PC-3 (cell line): ENCODE data around the gene SFTPB. TPM values are rescaled to one million over a fixed set of nuclear protein-coding genes. Genes with fewer than 3 reads are reported as not detected.
"Not testable (repeated sequence)": the region's sequence is repeated elsewhere in the genome, so short reads cannot be mapped to it uniquely, and the experiment has no call there.

Source experiments
- ATAC-seq: fragments of 200-7000 bp; cut with Tn5 transposase; 2 replicates; pipeline ENCODE4 v1.9.1; 2020; ENCODE audit warnings: mild to moderate bottlenecking, moderate library complexity
- BruUV-seq: library from RNA; stranded (reverse); fragments of 400-500 nt; replicated peaks from 2 replicates; lab custom pipeline; 2021; lab: Mats Ljungman, UMichigan
- CTCF ChIA-PET: fragments of 300-600 bp; sonication (Branson Sonifier 250); formaldehyde crosslinking; loops from one replicate; lab custom pipeline; 2022; ENCODE audit warnings: antibody characterized with exemption; lab: Charles Lee
- POLR2A ChIA-PET: fragments of 300-600 bp; sonication (Branson Sonifier 250); formaldehyde crosslinking; loops from one replicate; lab custom pipeline; 2022; ENCODE audit warnings: antibody characterized with exemption; ENCODE audit not compliant: unreplicated experiment; lab: Charles Lee
- DNase-seq: peaks from one replicate; pipeline ENCODE4 v3.0.0-alpha.2; 2015
- H2AFZ ChIP-seq: fragments of 300-600 bp; sonication (generic); 2 replicates; pipeline ENCODE4 v1.6.0; 2016; ENCODE audit warnings: antibody characterized with exemption, low read length
- H3F3A ChIP-seq: fragments of 300-600 bp; sonication (generic); one replicate; pipeline ENCODE4 v1.6.0; 2017; ENCODE audit warnings: antibody characterized with exemption, low read length, control low read depth, mild to moderate bottlenecking; ENCODE audit not compliant: unreplicated experiment
- H3K27ac ChIP-seq: fragments of 300-600 bp; sonication (generic); 2 replicates; pipeline ENCODE4 v1.5.1; 2016; ENCODE audit warnings: mild to moderate bottlenecking, low read length
- H3K27me3 ChIP-seq: fragments of 300-600 bp; sonication (generic); 2 replicates; pipeline ENCODE4 v1.6.1; 2016; ENCODE audit warnings: low read length, mixed read lengths
- H3K36me3 ChIP-seq: fragments of 300-600 bp; sonication (generic); 2 replicates; pipeline ENCODE4 v1.6.1; 2016; ENCODE audit warnings: low read depth, mixed run types, low read length, mixed read lengths
- H3K4me1 ChIP-seq: fragments of 300-600 bp; sonication (generic); 2 replicates; pipeline ENCODE4 v1.5.1; 2016; ENCODE audit warnings: low read length; ENCODE audit not compliant: insufficient read depth
- H3K4me2 ChIP-seq: fragments of 300-600 bp; sonication (generic); 2 replicates; pipeline ENCODE4 v1.6.0; 2016; ENCODE audit warnings: low read length
- H3K4me3 ChIP-seq: fragments of 300-600 bp; sonication (generic); 2 replicates; pipeline ENCODE4 v1.5.1; 2016; ENCODE audit warnings: mild to moderate bottlenecking, low read length, mixed read lengths
- H3K79me2 ChIP-seq: fragments of 300-600 bp; sonication (generic); 2 replicates; pipeline ENCODE4 v1.6.1; 2017; ENCODE audit warnings: low read length, mixed read lengths
- H3K9ac ChIP-seq: fragments of 300-600 bp; sonication (generic); 2 replicates; pipeline ENCODE4 v1.6.0; 2016; ENCODE audit warnings: mild to moderate bottlenecking, low read length
- H3K9me2 ChIP-seq: fragments of 300-600 bp; sonication (generic); replicated peaks from 2 replicates; pipeline ENCODE4 v1.6.1; 2016; ENCODE audit warnings: mixed run types, low read length, mixed read lengths
- H3K9me3 ChIP-seq: fragments of 300-600 bp; sonication (generic); 2 replicates; pipeline ENCODE4 v1.6.1; 2016; ENCODE audit warnings: low read length, mixed read lengths
- H4K20me1 ChIP-seq: fragments of 300-600 bp; sonication (generic); 2 replicates; pipeline ENCODE4 v1.6.1; 2016; ENCODE audit warnings: low read length, mixed read lengths
- EZH2 ChIP-seq: fragments of 300-600 bp; sonication (generic); IDR thresholded peaks from one replicate; pipeline ENCODE4 v1.6.1; 2017; ENCODE audit warnings: antibody characterized with exemption, mild to moderate bottlenecking, low read length; ENCODE audit not compliant: unreplicated experiment
- EZH2phosphoT487 ChIP-seq: fragments of 300-600 bp; sonication (generic); IDR thresholded peaks from 2 replicates; pipeline ENCODE4 v1.6.1; 2018; ENCODE audit warnings: mild to moderate bottlenecking, antibody characterized with exemption, low read length, borderline replicate concordance
- intact Hi-C: fragments of 100-400 bp; cut with micrococcal nuclease; formaldehyde crosslinking; loops from 2 replicates; pipeline ENCODE4 v1.9.0; 2023
- total RNA-seq: library from RNA; depleted of rRNA; stranded (reverse); fragments of >200 nt; gene quantifications from 2 replicates; pipeline ENCODE4 v1.2.3, GENCODE V29; 2014
- TF ChIP-seq, protein P1 (sequence below): fragments of 300-600 bp; sonication (generic); conservative IDR thresholded peaks from 2 replicates; pipeline ENCODE4 v1.5.1; 2017; ENCODE audit warnings: antibody characterized with exemption, low read depth, mild to moderate bottlenecking, low read length

The SFTPB gene
- total RNA-seq, 1 experiment from 2014 or later, result not detected

DNA sequence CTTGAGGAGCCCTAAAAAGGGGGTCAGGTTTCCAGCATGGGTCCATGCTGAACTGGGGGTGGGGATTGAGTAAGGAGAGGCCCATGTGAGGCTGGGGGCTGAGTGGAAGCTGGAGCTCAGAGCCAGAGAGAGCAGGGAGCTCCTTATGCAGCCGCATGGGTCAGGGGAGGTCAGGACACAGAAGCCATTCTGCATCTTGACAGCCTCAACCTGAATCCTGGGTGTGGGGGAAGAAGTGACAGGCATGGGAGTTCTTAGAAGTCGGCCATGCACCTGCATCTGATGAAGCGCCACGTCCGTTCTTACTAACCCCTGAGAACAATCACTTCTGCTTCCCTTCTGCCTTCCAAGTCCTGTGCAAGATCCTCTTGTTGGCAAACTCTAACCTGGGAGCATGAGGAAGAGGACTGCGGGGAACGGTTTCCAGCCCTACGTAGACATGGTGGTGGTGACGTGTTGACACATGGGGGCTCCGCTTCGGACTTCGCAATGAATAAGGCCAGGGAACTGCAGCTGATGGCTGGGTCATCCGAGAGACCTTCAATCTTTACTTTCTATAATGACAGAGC is 48.4 kb upstream of the SFTPB start:
- peaks cover 10% of the 10 kb centered on the region; the same call in 1 of the 2 replicates for H3K4me1 ChIP-seq
- POLR2A ChIA-PET, result interaction anchor here (0.6 kb wide), 1 partner anchor 29 kb away, joined by 4 read pairs; no protein-coding TSS in a partner anchor

DNA sequence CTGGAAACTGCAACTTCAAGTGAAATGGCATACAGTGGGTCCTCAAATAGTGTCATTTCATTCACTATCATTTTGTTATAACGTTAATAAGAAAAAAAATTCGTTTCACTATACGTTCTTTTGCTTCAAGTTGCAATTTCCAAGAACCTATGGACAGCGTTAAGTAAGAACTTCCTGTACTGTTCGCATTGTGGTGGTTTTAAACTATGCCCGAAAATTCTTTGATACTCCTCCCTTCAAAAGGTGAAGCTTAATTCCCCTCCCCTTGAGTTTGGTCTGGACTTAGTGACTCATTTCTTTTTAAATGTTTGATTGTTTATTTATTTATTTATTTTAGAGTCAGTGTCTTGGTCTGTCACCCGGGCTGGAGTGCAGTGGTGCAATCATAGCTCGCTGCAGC is 46.8 kb upstream of the SFTPB start:
- BruUV-seq, result no TSS peak
- ChIA-PET CTCF (no interaction called here), POLR2A (no interaction called here)
- DNase-seq, result no peak
- no peak overlapping the region for H3K9ac ChIP-seq
- H2AFZ ChIP-seq, result no peak overlapping the region
- H3K36me3 ChIP-seq, result no peaks in the 10 kb centered on the region
- H4K20me1 ChIP-seq, result no peaks in the 10 kb centered on the region
- H3K4me2 ChIP-seq, result no peak overlapping the region
- ATAC-seq, result no peak
- H3F3A ChIP-seq, result no peaks in the 10 kb centered on the region
- no peak for TF ChIP-seq EZH2
- no peak for TF ChIP-seq EZH2phosphoT487
- TF ChIP-seq, protein P1, sequence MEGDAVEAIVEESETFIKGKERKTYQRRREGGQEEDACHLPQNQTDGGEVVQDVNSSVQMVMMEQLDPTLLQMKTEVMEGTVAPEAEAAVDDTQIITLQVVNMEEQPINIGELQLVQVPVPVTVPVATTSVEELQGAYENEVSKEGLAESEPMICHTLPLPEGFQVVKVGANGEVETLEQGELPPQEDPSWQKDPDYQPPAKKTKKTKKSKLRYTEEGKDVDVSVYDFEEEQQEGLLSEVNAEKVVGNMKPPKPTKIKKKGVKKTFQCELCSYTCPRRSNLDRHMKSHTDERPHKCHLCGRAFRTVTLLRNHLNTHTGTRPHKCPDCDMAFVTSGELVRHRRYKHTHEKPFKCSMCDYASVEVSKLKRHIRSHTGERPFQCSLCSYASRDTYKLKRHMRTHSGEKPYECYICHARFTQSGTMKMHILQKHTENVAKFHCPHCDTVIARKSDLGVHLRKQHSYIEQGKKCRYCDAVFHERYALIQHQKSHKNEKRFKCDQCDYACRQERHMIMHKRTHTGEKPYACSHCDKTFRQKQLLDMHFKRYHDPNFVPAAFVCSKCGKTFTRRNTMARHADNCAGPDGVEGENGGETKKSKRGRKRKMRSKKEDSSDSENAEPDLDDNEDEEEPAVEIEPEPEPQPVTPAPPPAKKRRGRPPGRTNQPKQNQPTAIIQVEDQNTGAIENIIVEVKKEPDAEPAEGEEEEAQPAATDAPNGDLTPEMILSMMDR, result no peak
- peaks cover 10% of the 10 kb centered on the region; the same call in 1 of the 2 replicates for H3K4me1 ChIP-seq
- no peaks in the 10 kb centered on the region for H3K79me2 ChIP-seq
- H3K27ac ChIP-seq, result no peak overlapping the region
- H3K9me3 ChIP-seq, result no peaks in the 10 kb centered on the region
- intact Hi-C loops, result no loop called here
- H3K4me3 ChIP-seq, result no peak overlapping the region
- no peaks in the 10 kb centered on the region for H3K27me3 ChIP-seq
- H3K9me2 ChIP-seq, result no peaks in the 10 kb centered on the region

More for the DNA sequence above, 48.4 kb upstream of the SFTPB start:
- no peak overlapping the region for H3K4me2 ChIP-seq
- no peaks in the 10 kb centered on the region for H4K20me1 ChIP-seq
- no TSS peak for BruUV-seq
- no peaks in the 10 kb centered on the region for H3K27me3 ChIP-seq
- TF ChIP-seq, protein P1, result no peak
- H2AFZ ChIP-seq, result no peak overlapping the region
- no peaks in the 10 kb centered on the region for H3K36me3 ChIP-seq
- no peak for DNase-seq
- H3K9ac ChIP-seq, result no peak overlapping the region
- ATAC-seq, result no peak
- no peak overlapping the region for H3K4me3 ChIP-seq
- intact Hi-C loops, result no loop called here
- H3K27ac ChIP-seq, result no peak overlapping the region
- CTCF ChIA-PET, result no interaction called here
- no peaks in the 10 kb centered on the region for H3K9me2 ChIP-seq
- H3K79me2 ChIP-seq, result no peaks in the 10 kb centered on the region
- H3K9me3 ChIP-seq, result no peaks in the 10 kb centered on the region
- H3F3A ChIP-seq, result no peaks in the 10 kb centered on the region

DNA sequence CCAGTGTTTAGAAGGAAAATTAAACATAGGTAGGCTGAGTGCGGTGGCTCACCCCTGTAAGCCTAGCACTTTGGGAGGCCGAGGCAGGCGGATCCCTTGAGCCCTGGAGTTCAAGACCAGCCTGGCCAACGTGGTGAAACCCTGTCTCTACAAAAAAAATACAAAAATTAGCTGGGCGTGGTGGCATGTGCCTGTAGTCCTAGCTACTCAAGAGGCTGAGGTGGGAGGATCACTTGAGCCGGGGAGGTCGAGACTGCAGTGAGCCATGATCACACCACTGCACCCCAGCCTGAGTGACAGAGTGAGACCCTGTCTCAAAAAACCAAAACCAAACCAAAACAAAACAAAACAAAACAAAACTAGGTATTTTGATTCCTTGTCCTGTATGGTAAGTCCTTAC is 46.4 kb upstream of the SFTPB start:
- H4K20me1 ChIP-seq, H3K4me3 ChIP-seq, BruUV-seq, H3K9me3 ChIP-seq, H3K79me2 ChIP-seq, H3K27me3 ChIP-seq, ATAC-seq, intact Hi-C loops, POLR2A ChIA-PET, H3K9me2 ChIP-seq, H3K4me1 ChIP-seq, H3K27ac ChIP-seq, H3F3A ChIP-seq, CTCF ChIA-PET, H3K4me2 ChIP-seq, H3K36me3 ChIP-seq, DNase-seq, H2AFZ ChIP-seq: not testable (repeated sequence)
- peak overlapping the region; percentile 35; the same call in 1 of the 2 replicates for H3K9ac ChIP-seq
